Measurements from ENCODE around the gene RAC2. TPM values are rescaled to one million over a fixed set of nuclear protein-coding genes. Genes with fewer than 3 reads are reported as not detected.

RAC2 gene
- total RNA-seq (100 to 1,000 TPM; 433 to 452 TPM), polyA plus RNA-seq (1,206 TPM)

GRCh38 chr22:37244114-37244921 is at the start of gene RAC2:
Gene RAC2 (minus strand): TSS chr22:37244269. CDS start chr22:37244148, 121 bp downstream.
- peak; percentile 77 to 93 (median 83) for DNase-seq
- H3K27ac ChIP-seq (ENCODE audit: low read depth, low read length) = peak within 1 kb of the TSS; percentile 91
- H3K4me3 Mint-ChIP-seq = peak within 1 kb of the TSS; percentile 88 to 98 (median 93)
- POLR2A ChIA-PET = interaction anchor here (0.6 to 9.1 kb wide), 11 partner anchors 13 to 872 kb away, joined by 3 to 115 read pairs (median 3); no protein-coding TSS in a partner anchor
- CTCF ChIA-PET = interaction anchor here (1.0 to 13.1 kb wide), 15 partner anchors 10 to 318 kb away, joined by 3 to 233 read pairs (median 6); partner anchors contain the start of gene IL2RB
- H3K27me3 ChIP-seq (ENCODE audit: insufficient read depth, low read length, poor library complexity, severe bottlenecking) = no peaks in the 10 kb centered on the region
- no peaks in the 10 kb centered on the region for H3K9me3 Mint-ChIP-seq
- H3K27ac Mint-ChIP-seq = peak within 1 kb of the TSS; percentile 79 to 100 (median 98)
- H3K4me1 ChIP-seq (ENCODE audit: insufficient read depth, low read length) = peaks cover 48% of the 10 kb centered on the region
- peaks cover 15% of the 10 kb centered on the region for H3K36me3 ChIP-seq (ENCODE audit: insufficient read depth, low read length)
- H3K9me3 ChIP-seq (ENCODE audit: low read length) = no peaks in the 10 kb centered on the region
- peak within 1 kb of the TSS; percentile 100 for H3K4me3 ChIP-seq (ENCODE audit: low read length)
- peaks cover 49 to 58% (median 50%) of the 10 kb centered on the region in 3 donors for H3K4me1 Mint-ChIP-seq
- peaks cover 6 to 38% (median 8%) of the 10 kb centered on the region in 3 donors for H3K36me3 Mint-ChIP-seq
- no peaks in the 10 kb centered on the region for H3K27me3 Mint-ChIP-seq

GRCh38 chr22:37293172-37293571 is 49.1 kb upstream of the RAC2 start:
- Mint-ChIP-seq H3K9me3 (no peaks in the 10 kb centered on the region), H3K27me3 (peaks cover 0 to 1% of the 10 kb centered on the region in 2 donors), H3K27ac (peak overlapping the region in 7 of 8 donors; percentile 4 to 63 (median 38)), H3K36me3 (peaks cover 6 to 95% (median 14%) of the 10 kb centered on the region in 3 donors), H3K4me3 (no peak overlapping the region), H3K4me1 (peaks cover 56 to 76% (median 64%) of the 10 kb centered on the region in 3 donors)
- ChIA-PET POLR2A (no interaction called here), CTCF (interaction anchor here (0.9 to 1.6 kb wide), 2 partner anchors 26 to 55 kb away, joined by 3 to 4 read pairs; no protein-coding TSS in a partner anchor)
- Histone ChIP-seq H3K27ac (ENCODE audit: low read depth, low read length) (no peak overlapping the region), H3K36me3 (ENCODE audit: insufficient read depth, low read length) (peaks cover 67% of the 10 kb centered on the region), H3K9me3 (ENCODE audit: low read length) (no peaks in the 10 kb centered on the region), H3K4me1 (ENCODE audit: insufficient read depth, low read length) (peaks cover 42% of the 10 kb centered on the region), H3K27me3 (ENCODE audit: insufficient read depth, low read length, poor library complexity, severe bottlenecking) (no peaks in the 10 kb centered on the region), H3K4me3 (ENCODE audit: low read length) (no peak overlapping the region)
- DNase-seq = no peak

- Mint-ChIP-seq H3K27me3 (no peaks in the 10 kb centered on the region), H3K27ac (peak overlapping the region in 4 of 8 donors; percentile 14 to 96 (median 52)), H3K9me3 (no peaks in the 10 kb centered on the region), H3K4me1 (peaks cover 56 to 76% (median 64%) of the 10 kb centered on the region in 3 donors), H3K4me3 (no peak overlapping the region), H3K36me3 (peaks cover 6 to 94% (median 14%) of the 10 kb centered on the region in 3 donors)
- peaks cover 64% of the 10 kb centered on the region for H3K36me3 ChIP-seq (ENCODE audit: insufficient read depth, low read length)
- ChIA-PET CTCF (interaction anchor here (0.9 to 1.6 kb wide), 2 partner anchors 26 to 55 kb away, joined by 3 to 4 read pairs; no protein-coding TSS in a partner anchor), POLR2A (interaction anchor here (0.6 kb wide), 1 partner anchor 586 kb away, joined by 5 read pairs; no protein-coding TSS in a partner anchor)
- H3K27ac ChIP-seq (ENCODE audit: low read depth, low read length) = no peak overlapping the region
- H3K4me1 ChIP-seq (ENCODE audit: insufficient read depth, low read length) = peaks cover 40% of the 10 kb centered on the region
- DNase-seq = no peak
- H3K4me3 ChIP-seq (ENCODE audit: low read length) = no peak overlapping the region
- no peaks in the 10 kb centered on the region for H3K27me3 ChIP-seq (ENCODE audit: insufficient read depth, low read length, poor library complexity, severe bottlenecking)
- H3K9me3 ChIP-seq (ENCODE audit: low read length) = no peaks in the 10 kb centered on the region
These were observed 48.6 kb upstream of the RAC2 start for GRCh38 chr22:37292641-37293040.

- H3K4me3 Mint-ChIP-seq = no peak overlapping the region
- H3K27ac ChIP-seq (ENCODE audit: low read depth, low read length) = no peak overlapping the region
- H3K9me3 ChIP-seq (ENCODE audit: low read length) = no peaks in the 10 kb centered on the region
- CTCF ChIA-PET = interaction anchor here (0.9 kb wide), 1 partner anchor 25 kb away, joined by 3 read pairs; no protein-coding TSS in a partner anchor
- H3K27me3 Mint-ChIP-seq = no peaks in the 10 kb centered on the region
- peaks cover 57 to 81% (median 67%) of the 10 kb centered on the region in 3 donors for H3K4me1 Mint-ChIP-seq
- peaks cover 6 to 94% (median 16%) of the 10 kb centered on the region in 3 donors for H3K36me3 Mint-ChIP-seq
- no peaks in the 10 kb centered on the region for H3K27me3 ChIP-seq (ENCODE audit: insufficient read depth, low read length, poor library complexity, severe bottlenecking)
- peaks cover 64% of the 10 kb centered on the region for H3K36me3 ChIP-seq (ENCODE audit: insufficient read depth, low read length)
- POLR2A ChIA-PET = interaction anchor here (1.4 to 1.6 kb wide), 2 partner anchors 8 to 15 kb away, joined by 4 to 5 read pairs; no protein-coding TSS in a partner anchor
- peaks cover 42% of the 10 kb centered on the region for H3K4me1 ChIP-seq (ENCODE audit: insufficient read depth, low read length)
- DNase-seq = no peak
- peak overlapping the region in 7 of 8 donors; percentile 34 to 96 (median 47) for H3K27ac Mint-ChIP-seq
- no peak overlapping the region for H3K4me3 ChIP-seq (ENCODE audit: low read length)
- H3K9me3 Mint-ChIP-seq = no peaks in the 10 kb centered on the region
These were observed 47.7 kb upstream of the RAC2 start for GRCh38 chr22:37291559-37292298.

- H3K27ac Mint-ChIP-seq = peak overlapping the region in 3 of 8 donors; percentile 38 to 50 (median 39)
- POLR2A ChIA-PET = interaction anchor here (1.4 to 1.6 kb wide), 2 partner anchors 9 to 16 kb away, joined by 4 to 5 read pairs; no protein-coding TSS in a partner anchor
- no peak for DNase-seq
- H3K36me3 Mint-ChIP-seq = peaks cover 6 to 94% (median 17%) of the 10 kb centered on the region in 3 donors
- Histone ChIP-seq H3K4me3 (ENCODE audit: low read length) (no peak overlapping the region), H3K36me3 (ENCODE audit: insufficient read depth, low read length) (peaks cover 58% of the 10 kb centered on the region), H3K27ac (ENCODE audit: low read depth, low read length) (no peak overlapping the region), H3K27me3 (ENCODE audit: insufficient read depth, low read length, poor library complexity, severe bottlenecking) (no peaks in the 10 kb centered on the region), H3K9me3 (ENCODE audit: low read length) (no peaks in the 10 kb centered on the region), H3K4me1 (ENCODE audit: insufficient read depth, low read length) (peaks cover 52% of the 10 kb centered on the region)
- H3K4me1 Mint-ChIP-seq = peaks cover 67 to 86% (median 76%) of the 10 kb centered on the region in 3 donors
- no peaks in the 10 kb centered on the region for H3K9me3 Mint-ChIP-seq
- CTCF ChIA-PET = interaction anchor here (1.5 to 2.2 kb wide), 2 partner anchors 26 to 27 kb away, joined by 4 to 7 read pairs; no protein-coding TSS in a partner anchor
- H3K4me3 Mint-ChIP-seq = no peak overlapping the region
- H3K27me3 Mint-ChIP-seq = no peaks in the 10 kb centered on the region
These were observed 46.7 kb upstream of the RAC2 start for GRCh38 chr22:37290737-37291136.

GRCh38 chr22:37289156-37289735 is 45.2 kb upstream of the RAC2 start:
- peaks cover 6 to 89% (median 17%) of the 10 kb centered on the region in 3 donors for H3K36me3 Mint-ChIP-seq
- POLR2A ChIA-PET = interaction anchor here (0.7 kb wide), 1 partner anchor 51 kb away, joined by 3 read pairs; no protein-coding TSS in a partner anchor

GRCh38 chr22:37288521-37288920 is 44.5 kb upstream of the RAC2 start:
- POLR2A ChIA-PET = interaction anchor here (0.7 kb wide), 1 partner anchor 50 kb away, joined by 3 read pairs; no protein-coding TSS in a partner anchor
- Mint-ChIP-seq H3K27ac (peak overlapping the region in 6 of 8 donors; percentile 23 to 95 (median 69)), H3K9me3 (no peaks in the 10 kb centered on the region), H3K36me3 (peaks cover 6 to 88% (median 17%) of the 10 kb centered on the region in 3 donors), H3K27me3 (peaks cover 0 to 1% of the 10 kb centered on the region in 2 donors), H3K4me1 (peaks cover 72 to 88% (median 86%) of the 10 kb centered on the region in 3 donors), H3K4me3 (peak overlapping the region in 1 of 7 donors; percentile 9)
- Histone ChIP-seq H3K9me3 (ENCODE audit: low read length) (no peaks in the 10 kb centered on the region), H3K4me3 (ENCODE audit: low read length) (no peak overlapping the region), H3K27ac (ENCODE audit: low read depth, low read length) (no peak overlapping the region), H3K27me3 (ENCODE audit: insufficient read depth, low read length, poor library complexity, severe bottlenecking) (no peaks in the 10 kb centered on the region), H3K36me3 (ENCODE audit: insufficient read depth, low read length) (peaks cover 55% of the 10 kb centered on the region), H3K4me1 (ENCODE audit: insufficient read depth, low read length) (peaks cover 41% of the 10 kb centered on the region)
- CTCF ChIA-PET = no interaction called here
- DNase-seq = no peak

More at GRCh38 chr22:37289156-37289735, 45.2 kb upstream of the RAC2 start:
- Histone ChIP-seq H3K4me3 (ENCODE audit: low read length) (no peak overlapping the region), H3K27ac (ENCODE audit: low read depth, low read length) (no peak overlapping the region), H3K36me3 (ENCODE audit: insufficient read depth, low read length) (peaks cover 57% of the 10 kb centered on the region), H3K9me3 (ENCODE audit: low read length) (no peaks in the 10 kb centered on the region), H3K4me1 (ENCODE audit: insufficient read depth, low read length) (peaks cover 42% of the 10 kb centered on the region), H3K27me3 (ENCODE audit: insufficient read depth, low read length, poor library complexity, severe bottlenecking) (no peaks in the 10 kb centered on the region)
- Mint-ChIP-seq H3K4me3 (peak overlapping the region in 4 of 7 donors; percentile 6 to 74 (median 28)), H3K27ac (peak overlapping the region; percentile 54 to 91 (median 66)), H3K9me3 (no peaks in the 10 kb centered on the region), H3K27me3 (peaks cover 0 to 1% of the 10 kb centered on the region in 2 donors), H3K4me1 (peaks cover 70 to 88% (median 88%) of the 10 kb centered on the region in 3 donors)
- DNase-seq = no peak
- CTCF ChIA-PET = interaction anchor here (1.5 to 2.2 kb wide), 2 partner anchors 27 to 28 kb away, joined by 4 to 7 read pairs; no protein-coding TSS in a partner anchor
